ENCODE data around the gene C6orf89.
"Not testable (repeated sequence)": the region's sequence is repeated elsewhere in the genome, so short reads cannot be mapped to it uniquely, and the experiment has no call there.

The C6orf89 gene

DNA sequence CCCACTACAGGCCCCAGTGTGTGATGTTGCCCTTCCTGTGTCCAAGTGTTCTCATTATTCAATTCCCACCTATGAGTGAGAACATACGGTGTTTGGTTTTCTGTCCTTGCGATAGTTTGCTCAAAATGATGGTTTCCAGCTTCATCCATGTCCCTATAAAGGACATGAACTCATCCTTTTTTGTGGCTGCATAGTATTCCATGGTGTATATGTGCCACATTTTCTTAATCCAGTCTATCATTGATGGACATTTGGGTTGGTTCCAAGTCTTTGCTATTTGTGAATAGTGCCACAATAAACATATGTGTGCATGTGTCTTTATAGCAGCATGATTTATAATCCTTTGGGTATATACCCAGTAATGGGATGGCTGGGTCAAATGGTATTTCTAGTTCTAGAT lies 5.4 kb downstream of the C6orf89 start:
- H3K27me3 ChIP-seq (ENCODE audit: insufficient read depth, low read length); H3K9ac ChIP-seq (ENCODE audit: low read depth, low read length); H3K36me3 ChIP-seq (ENCODE audit: insufficient read depth, low read length); H3K4me1 ChIP-seq (ENCODE audit: insufficient read depth, low read length); H3K9me3 ChIP-seq (ENCODE audit: insufficient read depth, low read depth, low read length); H3K27ac ChIP-seq (ENCODE audit: low read depth, low read length); H3K4me3 ChIP-seq (ENCODE audit: low read length): not testable (repeated sequence)
- no CpG with 5 or more reads among the region's 2 CpGs for WGBS

- Histone ChIP-seq H3K27me3 (ENCODE audit: insufficient read depth, low read length) (no peaks in the 10 kb centered on the region), H3K36me3 (ENCODE audit: insufficient read depth, low read length) (no peaks in the 10 kb centered on the region), H3K27ac (ENCODE audit: low read depth, low read length) (no peak overlapping the region), H3K4me3 (ENCODE audit: low read length) (no peak overlapping the region), H3K4me1 (ENCODE audit: insufficient read depth, low read length) (no peaks in the 10 kb centered on the region), H3K9me3 (ENCODE audit: insufficient read depth, low read depth, low read length) (no peaks in the 10 kb centered on the region), H3K9ac (ENCODE audit: low read depth, low read length) (no peak overlapping the region)
- 94% methylated on average over 8 of the region's 8 CpGs for WGBS
Observed at GRCh38 chr6:36893976-36894932, 8.5 kb downstream of the C6orf89 start.

GRCh38 chr6:36897609-36898008 lies 11.9 kb downstream of the C6orf89 start:
- no peak overlapping the region for H3K4me3 ChIP-seq (ENCODE audit: low read length)
- H3K27ac ChIP-seq (ENCODE audit: low read depth, low read length): no peak overlapping the region
- no peak overlapping the region for H3K9ac ChIP-seq (ENCODE audit: low read depth, low read length)
- no peaks in the 10 kb centered on the region for H3K9me3 ChIP-seq (ENCODE audit: insufficient read depth, low read depth, low read length)
- peaks cover 6% of the 10 kb centered on the region; the same call in 1 of the 2 replicates for H3K36me3 ChIP-seq (ENCODE audit: insufficient read depth, low read length)
- H3K4me1 ChIP-seq (ENCODE audit: insufficient read depth, low read length): no peaks in the 10 kb centered on the region
- WGBS: 75% methylated on average over 4 of the region's 6 CpGs
- no peaks in the 10 kb centered on the region for H3K27me3 ChIP-seq (ENCODE audit: insufficient read depth, low read length)

GRCh38 chr6:36904114-36904513 lies 18.4 kb downstream of the C6orf89 start:
- H3K36me3 ChIP-seq (ENCODE audit: insufficient read depth, low read length): peaks cover 9% of the 10 kb centered on the region
- 89% methylated on average over 4 of the region's 4 CpGs for WGBS
- H3K4me1 ChIP-seq (ENCODE audit: insufficient read depth, low read length): no peaks in the 10 kb centered on the region
- H3K27ac ChIP-seq (ENCODE audit: low read depth, low read length): no peak overlapping the region
- H3K27me3 ChIP-seq (ENCODE audit: insufficient read depth, low read length): no peaks in the 10 kb centered on the region
- no peak overlapping the region for H3K4me3 ChIP-seq (ENCODE audit: low read length)
- no peaks in the 10 kb centered on the region for H3K9me3 ChIP-seq (ENCODE audit: insufficient read depth, low read depth, low read length)
- no peak overlapping the region for H3K9ac ChIP-seq (ENCODE audit: low read depth, low read length)

DNA sequence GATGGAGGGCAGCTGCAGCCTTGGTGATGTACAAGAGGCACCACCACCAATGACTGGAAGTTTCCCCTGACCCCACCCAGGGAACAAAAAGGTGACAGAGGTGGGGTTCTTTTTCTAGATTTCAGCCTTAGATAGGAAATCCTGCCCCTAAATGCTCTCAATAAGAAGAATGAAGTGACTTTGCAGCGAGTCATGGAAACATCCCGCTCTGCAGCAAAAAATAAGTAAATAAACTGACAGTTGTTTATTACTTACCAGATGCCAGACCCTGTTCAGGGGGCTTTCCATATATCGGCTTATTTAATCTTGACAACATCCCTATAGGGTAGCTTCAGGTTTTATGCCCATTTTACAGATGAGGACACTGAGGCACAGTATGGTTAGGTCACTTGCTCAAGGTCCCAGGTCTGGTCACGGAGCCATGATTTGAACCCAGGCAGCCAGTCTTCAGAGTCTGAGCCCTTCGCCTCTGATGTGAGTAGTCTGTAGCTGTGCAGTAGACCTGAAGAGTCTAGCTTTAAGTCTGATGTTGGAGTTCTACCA lies 19.2 kb downstream of the C6orf89 start:
- H3K27me3 ChIP-seq (ENCODE audit: insufficient read depth, low read length): no peaks in the 10 kb centered on the region
- H3K27ac ChIP-seq (ENCODE audit: low read depth, low read length): no peak overlapping the region
- H3K36me3 ChIP-seq (ENCODE audit: insufficient read depth, low read length): peaks cover 9% of the 10 kb centered on the region
- H3K9me3 ChIP-seq (ENCODE audit: insufficient read depth, low read depth, low read length): no peaks in the 10 kb centered on the region
- no peak overlapping the region for H3K4me3 ChIP-seq (ENCODE audit: low read length)
- H3K9ac ChIP-seq (ENCODE audit: low read depth, low read length): no peak overlapping the region
- no peaks in the 10 kb centered on the region for H3K4me1 ChIP-seq (ENCODE audit: insufficient read depth, low read length)
- WGBS: 88% methylated on average over 5 of the region's 5 CpGs

DNA sequence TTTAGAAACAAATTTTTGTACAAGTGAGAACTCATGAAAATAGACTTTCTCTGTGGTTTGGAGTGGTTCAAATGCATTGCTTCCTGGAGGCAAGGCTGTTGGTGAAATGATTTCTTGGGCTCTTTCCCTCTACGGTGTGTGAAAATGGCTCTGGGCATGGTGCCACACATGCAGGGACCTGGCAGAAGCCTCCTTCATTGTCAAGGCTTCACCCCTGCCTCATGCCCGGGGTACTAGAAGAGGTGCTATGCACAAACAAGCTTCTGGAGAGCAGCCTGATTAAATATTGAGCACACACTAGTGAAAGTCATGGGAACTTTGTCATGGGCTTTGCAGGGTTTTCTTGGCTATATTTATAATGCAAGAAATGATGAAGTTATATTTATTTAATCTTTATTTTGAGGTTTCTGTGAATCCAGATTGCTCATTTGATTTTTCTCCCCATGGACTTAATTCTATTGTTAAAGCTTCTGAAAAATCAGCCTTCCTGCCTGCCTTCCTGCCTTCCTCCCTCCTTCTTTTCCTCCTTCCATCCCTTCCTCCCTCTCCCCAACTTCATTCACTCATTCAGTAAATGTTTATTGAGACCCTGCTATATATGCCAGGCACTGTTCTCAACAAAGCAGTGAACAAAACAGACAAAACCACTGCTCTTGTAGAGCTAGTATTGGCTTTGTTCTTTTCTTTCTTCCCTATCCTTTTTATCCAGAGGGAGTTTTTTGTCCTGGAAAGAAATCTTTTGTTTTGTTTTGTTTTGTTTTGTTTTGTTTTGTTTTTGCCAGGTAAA lies 21.0 kb downstream of the C6orf89 start:
- no peaks in the 10 kb centered on the region for H3K9me3 ChIP-seq (ENCODE audit: insufficient read depth, low read depth, low read length)
- WGBS: 50% methylated on average over 2 of the region's 2 CpGs
- no peak overlapping the region for H3K4me3 ChIP-seq (ENCODE audit: low read length)
- no peaks in the 10 kb centered on the region for H3K27me3 ChIP-seq (ENCODE audit: insufficient read depth, low read length)
- H3K36me3 ChIP-seq (ENCODE audit: insufficient read depth, low read length): peaks cover 9% of the 10 kb centered on the region
- no peaks in the 10 kb centered on the region for H3K4me1 ChIP-seq (ENCODE audit: insufficient read depth, low read length)
- H3K9ac ChIP-seq (ENCODE audit: low read depth, low read length): no peak overlapping the region
- H3K27ac ChIP-seq (ENCODE audit: low read depth, low read length): no peak overlapping the region

DNA sequence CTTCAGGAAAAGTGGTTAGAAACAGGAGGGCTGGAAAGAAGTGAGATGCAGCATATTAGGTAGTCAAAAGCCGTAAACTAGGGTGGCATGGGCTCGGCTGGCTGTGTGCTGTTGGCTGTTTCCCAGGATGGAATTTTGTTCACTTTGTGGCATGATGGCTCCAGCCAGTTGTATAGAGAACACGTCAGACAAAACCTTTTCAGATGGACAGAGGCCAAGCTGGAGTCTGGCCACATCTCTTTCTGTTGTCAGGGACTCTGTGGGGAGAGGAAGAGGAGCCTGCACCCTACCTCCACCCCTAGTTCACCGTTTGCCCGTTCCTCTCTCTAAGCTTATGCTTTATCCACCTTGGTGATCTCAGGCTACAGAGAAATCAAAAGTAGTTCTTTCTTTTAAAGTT lies 22.0 kb downstream of the C6orf89 start:
- Histone ChIP-seq H3K36me3 (ENCODE audit: insufficient read depth, low read length) (peaks cover 1% of the 10 kb centered on the region), H3K9me3 (ENCODE audit: insufficient read depth, low read depth, low read length) (no peaks in the 10 kb centered on the region), H3K9ac (ENCODE audit: low read depth, low read length) (no peak overlapping the region), H3K4me1 (ENCODE audit: insufficient read depth, low read length) (no peaks in the 10 kb centered on the region), H3K27ac (ENCODE audit: low read depth, low read length) (no peak overlapping the region), H3K4me3 (ENCODE audit: low read length) (no peak overlapping the region), H3K27me3 (ENCODE audit: insufficient read depth, low read length) (no peaks in the 10 kb centered on the region)
- 96% methylated on average over 5 of the region's 5 CpGs for WGBS

DNA sequence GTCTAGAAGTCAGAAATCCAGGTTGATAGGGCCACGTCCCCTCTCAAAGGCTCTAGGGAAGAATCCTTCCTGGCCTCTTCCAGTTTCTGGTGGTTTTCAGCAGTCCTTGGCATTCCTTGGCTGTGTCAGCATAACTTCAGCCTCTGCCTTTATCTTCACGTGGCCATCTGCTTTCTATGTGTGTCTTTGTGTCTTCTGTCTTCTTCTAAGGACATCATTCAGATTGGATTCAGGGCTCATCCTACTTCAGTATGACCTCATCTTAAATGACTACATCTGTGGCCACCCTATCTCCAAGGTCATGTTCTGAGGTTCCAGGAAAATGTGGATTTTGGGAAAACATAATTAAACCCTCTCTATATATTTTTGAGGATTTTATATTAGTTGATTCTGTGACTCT lies 23.0 kb downstream of the C6orf89 start:
- Histone ChIP-seq H3K36me3 (ENCODE audit: insufficient read depth, low read length) (no peaks in the 10 kb centered on the region; the same call in 1 of the 2 replicates), H3K4me1 (ENCODE audit: insufficient read depth, low read length) (no peaks in the 10 kb centered on the region), H3K27ac (ENCODE audit: low read depth, low read length) (no peak overlapping the region), H3K27me3 (ENCODE audit: insufficient read depth, low read length) (no peaks in the 10 kb centered on the region), H3K9ac (ENCODE audit: low read depth, low read length) (no peak overlapping the region), H3K9me3 (ENCODE audit: insufficient read depth, low read depth, low read length) (no peaks in the 10 kb centered on the region), H3K4me3 (ENCODE audit: low read length) (no peak overlapping the region)
- WGBS: 86% methylated on average over 2 of the region's 2 CpGs

- WGBS: 86% methylated on average over 3 of the region's 4 CpGs
- H3K27ac ChIP-seq (ENCODE audit: low read depth, low read length): no peak overlapping the region
- H3K4me3 ChIP-seq (ENCODE audit: low read length): no peak overlapping the region
- H3K9ac ChIP-seq (ENCODE audit: low read depth, low read length): no peak overlapping the region
- no peaks in the 10 kb centered on the region for H3K9me3 ChIP-seq (ENCODE audit: insufficient read depth, low read depth, low read length)
- no peaks in the 10 kb centered on the region for H3K27me3 ChIP-seq (ENCODE audit: insufficient read depth, low read length)
- H3K36me3 ChIP-seq (ENCODE audit: insufficient read depth, low read length): no peaks in the 10 kb centered on the region
- no peaks in the 10 kb centered on the region for H3K4me1 ChIP-seq (ENCODE audit: insufficient read depth, low read length)
Observed at GRCh38 chr6:36912030-36912454, 26.3 kb downstream of the C6orf89 start.

DNA sequence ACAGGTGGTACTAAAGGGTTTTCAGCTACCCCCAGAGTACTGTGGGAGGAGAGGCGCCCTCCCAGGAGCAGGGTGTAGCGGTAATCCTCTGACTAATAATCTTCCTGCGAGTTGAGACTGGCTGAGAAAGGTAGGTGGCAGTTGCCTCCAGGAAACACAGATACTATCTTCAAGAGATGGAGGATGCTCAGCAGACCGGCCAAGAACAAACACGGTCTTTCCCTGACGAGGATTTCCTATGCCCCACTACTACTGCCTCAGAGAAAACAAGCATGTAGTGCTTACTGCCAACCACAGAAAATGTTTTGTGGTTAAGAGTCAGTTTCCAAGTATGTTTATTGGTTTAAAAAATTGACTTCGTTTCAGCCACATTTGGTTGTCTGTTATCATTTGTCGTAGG lies 26.8 kb downstream of the C6orf89 start:
- Histone ChIP-seq H3K9me3 (ENCODE audit: insufficient read depth, low read depth, low read length) (no peaks in the 10 kb centered on the region), H3K4me1 (ENCODE audit: insufficient read depth, low read length) (no peaks in the 10 kb centered on the region), H3K27me3 (ENCODE audit: insufficient read depth, low read length) (no peaks in the 10 kb centered on the region), H3K36me3 (ENCODE audit: insufficient read depth, low read length) (no peaks in the 10 kb centered on the region), H3K4me3 (ENCODE audit: low read length) (no peak overlapping the region), H3K27ac (ENCODE audit: low read depth, low read length) (no peak overlapping the region), H3K9ac (ENCODE audit: low read depth, low read length) (no peak overlapping the region)
- WGBS: 85% methylated on average over 8 of the region's 8 CpGs

DNA sequence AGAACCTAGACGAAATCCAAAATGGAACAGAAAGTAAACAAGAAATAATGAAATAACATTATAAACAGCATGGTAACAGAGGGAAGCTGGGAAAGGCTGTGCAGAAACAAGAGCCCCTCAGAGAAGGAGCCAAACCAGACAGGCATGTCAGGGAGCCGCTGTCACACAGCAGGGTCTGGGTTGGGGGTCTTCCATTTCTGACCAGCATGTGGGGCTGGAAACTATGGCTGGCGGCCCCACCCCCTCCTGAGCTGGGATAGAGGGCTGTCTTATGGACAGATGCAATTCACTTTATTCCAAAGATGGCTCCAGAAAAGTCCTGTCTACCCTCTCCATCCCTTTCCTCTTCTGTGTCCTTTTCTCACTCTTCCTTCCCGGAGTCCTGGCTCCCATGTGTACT lies 27.3 kb downstream of the C6orf89 start:
- no peaks in the 10 kb centered on the region for H3K27me3 ChIP-seq (ENCODE audit: insufficient read depth, low read length)
- H3K9me3 ChIP-seq (ENCODE audit: insufficient read depth, low read depth, low read length): no peaks in the 10 kb centered on the region
- H3K4me3 ChIP-seq (ENCODE audit: low read length): no peak overlapping the region
- H3K4me1 ChIP-seq (ENCODE audit: insufficient read depth, low read length): no peaks in the 10 kb centered on the region
- 87% methylated on average over 3 of the region's 4 CpGs for WGBS
- no peak overlapping the region for H3K27ac ChIP-seq (ENCODE audit: low read depth, low read length)
- H3K9ac ChIP-seq (ENCODE audit: low read depth, low read length): no peak overlapping the region
- H3K36me3 ChIP-seq (ENCODE audit: insufficient read depth, low read length): no peaks in the 10 kb centered on the region

All from HUES64 (cell line).